T-helper 1 cell treated with Interleukin-12 subunit alpha and Interleukin-12 subunit beta and Interleukin-4 antibody, amounts not matched to agents 30 μg/mL and 1 μg/mL, for 36 hours (primary cell): Measurements from ENCODE around the gene MYL10.

Experiments used
- H3K27ac Mint-ChIP-seq: one replicate; pipeline ENCODE4 v1.8.0; 2021; ENCODE audit warnings: mild to moderate bottlenecking, mixed read lengths
- H3K27me3 Mint-ChIP-seq: one replicate; pipeline ENCODE4 v1.8.0; 2021; ENCODE audit warnings: low read depth, mixed read lengths
- H3K36me3 Mint-ChIP-seq: one replicate; pipeline ENCODE4 v1.8.0; 2021; ENCODE audit warnings: low read depth, mixed read lengths
- H3K4me1 Mint-ChIP-seq: one replicate; pipeline ENCODE4 v1.8.0; 2021; ENCODE audit warnings: low read depth, mixed read lengths
- H3K4me3 Mint-ChIP-seq: one replicate; pipeline ENCODE4 v1.8.0; 2021; ENCODE audit warnings: mild to moderate bottlenecking, moderate library complexity, mixed read lengths
- H3K9me3 Mint-ChIP-seq: one replicate; pipeline ENCODE4 v1.8.0; 2021; ENCODE audit warnings: mixed read lengths

Gene MYL10

GRCh38 chr7:101588131-101588935 lies 40.8 kb downstream of the MYL10 start:
- H3K9me3 Mint-ChIP-seq, result peaks cover 2% of the 10 kb centered on the region

DNA sequence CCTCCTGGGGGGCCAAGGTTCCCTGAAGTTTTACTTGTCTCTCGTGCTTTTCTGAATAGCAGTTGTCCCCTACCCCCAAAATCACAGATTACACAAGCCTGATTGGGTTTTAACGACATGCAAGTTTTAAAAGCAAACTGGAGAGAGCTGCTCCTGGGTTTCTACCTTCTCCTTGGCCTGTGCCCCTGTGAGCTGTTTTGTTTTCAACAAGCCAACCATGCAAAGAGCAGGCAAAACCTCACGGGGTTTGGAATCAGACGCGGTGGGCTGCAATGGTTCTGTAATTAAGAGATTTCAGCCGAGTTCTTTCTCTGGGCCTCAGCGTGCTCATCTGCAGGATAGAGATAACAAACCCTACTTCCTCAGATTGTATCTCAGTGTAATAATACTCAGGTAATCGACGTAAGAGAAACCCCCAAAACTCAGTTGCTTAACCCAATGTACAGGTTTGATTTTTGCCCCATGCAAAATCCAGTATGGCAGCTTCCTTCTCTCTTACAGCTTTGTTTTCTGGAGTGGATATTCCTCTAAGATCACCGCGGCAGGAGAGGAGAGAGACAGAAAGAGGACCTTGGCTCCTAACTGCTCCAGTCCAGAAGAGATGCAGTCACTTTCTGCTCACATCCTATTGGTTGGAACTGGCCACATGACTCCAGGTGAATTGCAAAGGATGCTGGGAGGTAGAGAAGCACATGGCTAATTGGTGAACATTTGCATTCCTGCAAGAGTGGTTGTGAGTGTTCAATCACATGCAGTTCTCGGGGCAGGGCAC lies 42.0 kb downstream of the MYL10 start:
- Mint-ChIP-seq H3K9me3 (peaks cover 3% of the 10 kb centered on the region), H3K27ac (no peak overlapping the region), H3K4me1 (no peaks in the 10 kb centered on the region), H3K27me3 (no peaks in the 10 kb centered on the region), H3K36me3 (no peaks in the 10 kb centered on the region), H3K4me3 (no peak overlapping the region)

More at GRCh38 chr7:101588131-101588935, 40.8 kb downstream of the MYL10 start:
- Mint-ChIP-seq H3K27me3 (no peaks in the 10 kb centered on the region), H3K4me1 (no peaks in the 10 kb centered on the region), H3K4me3 (no peak overlapping the region), H3K27ac (no peak overlapping the region), H3K36me3 (no peaks in the 10 kb centered on the region)

- Mint-ChIP-seq H3K36me3 (no peaks in the 10 kb centered on the region), H3K4me3 (no peak overlapping the region), H3K9me3 (peaks cover 3% of the 10 kb centered on the region), H3K4me1 (no peaks in the 10 kb centered on the region), H3K27me3 (no peaks in the 10 kb centered on the region), H3K27ac (no peak overlapping the region)
These were observed 42.8 kb downstream of the MYL10 start for GRCh38 chr7:101586078-101586905.

- no peaks in the 10 kb centered on the region for H3K27me3 Mint-ChIP-seq
- no peak overlapping the region for H3K4me3 Mint-ChIP-seq
- H3K9me3 Mint-ChIP-seq, result peaks cover 9% of the 10 kb centered on the region
- no peaks in the 10 kb centered on the region for H3K36me3 Mint-ChIP-seq
- H3K27ac Mint-ChIP-seq, result no peak overlapping the region
- H3K4me1 Mint-ChIP-seq, result no peaks in the 10 kb centered on the region
These were observed 46.1 kb downstream of the MYL10 start for GRCh38 chr7:101582971-101583370.

GRCh38 chr7:101581891-101582290 lies 47.2 kb downstream of the MYL10 start:
- no peaks in the 10 kb centered on the region for H3K27me3 Mint-ChIP-seq
- no peak overlapping the region for H3K27ac Mint-ChIP-seq
- no peaks in the 10 kb centered on the region for H3K36me3 Mint-ChIP-seq
- H3K4me3 Mint-ChIP-seq, result no peak overlapping the region
- peaks cover 9% of the 10 kb centered on the region for H3K9me3 Mint-ChIP-seq
- H3K4me1 Mint-ChIP-seq, result no peaks in the 10 kb centered on the region

- Mint-ChIP-seq H3K9me3 (peaks cover 9% of the 10 kb centered on the region), H3K27ac (no peak overlapping the region), H3K27me3 (no peaks in the 10 kb centered on the region), H3K4me3 (no peak overlapping the region), H3K4me1 (no peaks in the 10 kb centered on the region), H3K36me3 (no peaks in the 10 kb centered on the region)
These were observed 48.5 kb downstream of the MYL10 start for GRCh38 chr7:101580596-101580995.

GRCh38 chr7:101578552-101578951 lies 50.5 kb downstream of the MYL10 start:
- no peaks in the 10 kb centered on the region for H3K36me3 Mint-ChIP-seq

GRCh38 chr7:101576998-101577397 lies 52.1 kb downstream of the MYL10 start:
- Mint-ChIP-seq H3K4me3 (no peak overlapping the region), H3K27me3 (no peaks in the 10 kb centered on the region), H3K36me3 (no peaks in the 10 kb centered on the region), H3K9me3 (peaks cover 13% of the 10 kb centered on the region), H3K4me1 (no peaks in the 10 kb centered on the region), H3K27ac (no peak overlapping the region)

More at GRCh38 chr7:101578552-101578951, 50.5 kb downstream of the MYL10 start:
- Mint-ChIP-seq H3K27me3 (no peaks in the 10 kb centered on the region), H3K4me1 (no peaks in the 10 kb centered on the region), H3K9me3 (peaks cover 11% of the 10 kb centered on the region), H3K4me3 (no peak overlapping the region), H3K27ac (no peak overlapping the region)

- Mint-ChIP-seq H3K27me3 (no peaks in the 10 kb centered on the region), H3K36me3 (no peaks in the 10 kb centered on the region), H3K4me3 (no peak overlapping the region), H3K4me1 (no peaks in the 10 kb centered on the region), H3K27ac (no peak overlapping the region), H3K9me3 (peaks cover 13% of the 10 kb centered on the region)
These were observed 53.4 kb downstream of the MYL10 start for GRCh38 chr7:101575721-101576120.

DNA sequence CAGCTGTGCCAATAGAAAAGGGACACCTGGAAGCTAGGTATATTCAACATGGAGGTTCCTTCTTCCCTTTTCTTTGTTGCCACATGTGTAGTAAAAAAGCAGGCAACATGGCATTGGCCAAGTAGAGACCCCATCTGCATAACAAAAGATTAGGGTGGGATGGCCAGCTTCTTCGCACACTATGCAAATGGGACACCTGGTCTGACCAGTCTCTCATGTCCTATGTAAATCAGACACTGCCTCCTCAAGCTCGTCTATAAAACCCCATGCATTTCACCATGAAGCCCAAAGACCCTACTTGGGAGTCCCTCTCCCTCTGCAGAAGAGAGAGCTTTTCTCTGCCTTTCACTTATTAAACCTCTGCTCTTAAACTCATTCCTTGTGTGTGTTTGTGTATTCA lies 53.9 kb downstream of the MYL10 start:
- H3K4me1 Mint-ChIP-seq, result no peaks in the 10 kb centered on the region
- peaks cover 13% of the 10 kb centered on the region for H3K9me3 Mint-ChIP-seq
- no peak overlapping the region for H3K27ac Mint-ChIP-seq
- no peaks in the 10 kb centered on the region for H3K36me3 Mint-ChIP-seq
- H3K27me3 Mint-ChIP-seq, result no peaks in the 10 kb centered on the region
- no peak overlapping the region for H3K4me3 Mint-ChIP-seq

GRCh38 chr7:101572156-101572555 lies 56.9 kb downstream of the MYL10 start:
- Mint-ChIP-seq H3K4me3 (no peak overlapping the region), H3K9me3 (peaks cover 7% of the 10 kb centered on the region), H3K36me3 (no peaks in the 10 kb centered on the region)

DNA sequence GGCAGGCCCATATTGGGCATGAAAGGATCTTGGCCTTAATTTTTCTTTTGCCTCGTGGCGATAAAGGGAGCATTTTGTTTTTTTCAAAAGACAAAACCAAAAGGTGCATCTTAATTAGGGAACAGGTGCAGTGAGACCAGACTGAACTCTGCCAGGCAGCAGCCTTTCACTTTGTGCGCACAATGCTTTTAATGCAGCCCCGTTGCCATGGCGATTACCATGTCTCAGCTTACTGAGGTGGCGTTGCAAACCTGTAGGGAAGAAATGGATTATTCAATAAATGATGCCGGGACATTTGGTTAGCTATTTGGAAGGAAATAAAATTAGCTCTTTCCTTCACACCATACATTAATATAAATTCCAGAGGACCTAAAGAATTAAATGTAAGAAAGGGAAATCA lies 61.9 kb downstream of the MYL10 start:
- H3K9me3 Mint-ChIP-seq, result no peaks in the 10 kb centered on the region
- no peak overlapping the region for H3K4me3 Mint-ChIP-seq
- H3K4me1 Mint-ChIP-seq, result no peaks in the 10 kb centered on the region
- peaks cover 7% of the 10 kb centered on the region for H3K27me3 Mint-ChIP-seq
- no peaks in the 10 kb centered on the region for H3K36me3 Mint-ChIP-seq
- no peak overlapping the region for H3K27ac Mint-ChIP-seq

More at GRCh38 chr7:101572156-101572555, 56.9 kb downstream of the MYL10 start:
- H3K27me3 Mint-ChIP-seq, result peaks cover 7% of the 10 kb centered on the region
- H3K4me1 Mint-ChIP-seq, result no peaks in the 10 kb centered on the region
- H3K27ac Mint-ChIP-seq, result no peak overlapping the region

DNA sequence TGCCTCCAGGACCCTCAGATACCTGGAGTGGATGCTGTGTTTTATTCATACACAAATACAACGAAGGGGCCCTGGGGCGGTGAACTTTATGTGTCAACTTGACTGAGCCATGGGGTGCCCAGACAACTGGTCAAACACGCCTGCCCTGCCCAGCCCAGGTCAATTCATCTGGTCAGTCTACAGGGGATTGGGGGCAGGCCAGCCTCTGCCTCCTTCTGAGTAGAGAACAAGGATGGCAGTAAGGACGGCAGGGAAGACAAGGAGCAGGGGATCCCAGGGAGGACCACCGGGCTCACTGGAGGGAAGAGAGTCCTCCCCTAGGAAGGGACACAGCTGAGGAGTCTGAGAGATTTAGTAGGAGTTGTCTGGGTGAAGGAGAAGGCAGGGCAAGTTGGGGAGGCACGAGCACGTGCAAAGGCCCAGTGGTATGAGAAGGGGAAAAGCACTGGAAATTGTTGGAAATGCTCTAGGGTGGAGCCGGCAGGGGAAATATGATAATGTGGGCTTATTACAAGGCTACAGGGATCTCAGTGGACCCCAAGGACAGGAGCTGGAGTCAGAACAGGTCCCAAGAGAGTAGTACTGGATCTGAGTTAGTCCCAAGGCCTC lies 63.4 kb downstream of the MYL10 start:
- H3K36me3 Mint-ChIP-seq, result no peaks in the 10 kb centered on the region
- no peaks in the 10 kb centered on the region for H3K4me1 Mint-ChIP-seq
- H3K4me3 Mint-ChIP-seq, result no peak overlapping the region
- H3K9me3 Mint-ChIP-seq, result no peaks in the 10 kb centered on the region
- H3K27ac Mint-ChIP-seq, result no peak overlapping the region
- H3K27me3 Mint-ChIP-seq, result peaks cover 7% of the 10 kb centered on the region

- Mint-ChIP-seq H3K36me3 (no peaks in the 10 kb centered on the region), H3K4me3 (no peak overlapping the region), H3K9me3 (no peaks in the 10 kb centered on the region), H3K4me1 (no peaks in the 10 kb centered on the region), H3K27me3 (peaks cover 7% of the 10 kb centered on the region), H3K27ac (no peak overlapping the region)
These were observed 64.3 kb downstream of the MYL10 start for GRCh38 chr7:101564778-101565211.
